GM18907 (cell line): ENCODE measurements around the gene CKS1B.

Experiments
- ATAC-seq: cut with Tn5 transposase; IDR thresholded peaks from one replicate; pipeline ENCODE4 v1.9.1; 2021; ENCODE audit warnings: mild to moderate bottlenecking, moderate library complexity; ENCODE audit not compliant: unreplicated experiment

The CKS1B gene

GRCh38 chr1:155012026-155012546 lies 37.6 kb downstream of the CKS1B start:
- no peak for ATAC-seq

GRCh38 chr1:155012776-155013602 lies 38.5 kb downstream of the CKS1B start:
- no peak for ATAC-seq

GRCh38 chr1:155013632-155014031 lies 39.2 kb downstream of the CKS1B start:
- no peak for ATAC-seq

- ATAC-seq, result no peak
Observed at GRCh38 chr1:155014709-155015508, 40.4 kb downstream of the CKS1B start.

GRCh38 chr1:155015527-155016230 lies 41.2 kb downstream of the CKS1B start:
- no peak for ATAC-seq

GRCh38 chr1:155016231-155016831 lies 41.9 kb downstream of the CKS1B start:
- ATAC-seq, result no peak

GRCh38 chr1:155017041-155017945 lies 42.8 kb downstream of the CKS1B start:
- ATAC-seq, result peak; percentile 56

- no peak for ATAC-seq
Observed at GRCh38 chr1:155017946-155018316, 43.5 kb downstream of the CKS1B start.

- ATAC-seq, result no peak
Observed at GRCh38 chr1:155018617-155019348, 44.3 kb downstream of the CKS1B start.

- no peak for ATAC-seq
Observed at GRCh38 chr1:155019377-155020245, 45.1 kb downstream of the CKS1B start.

- no peak for ATAC-seq
Observed at GRCh38 chr1:155022136-155022926, 47.9 kb downstream of the CKS1B start.

GRCh38 chr1:155022927-155023236 lies 48.4 kb downstream of the CKS1B start:
- no peak for ATAC-seq

- no peak for ATAC-seq
Observed at GRCh38 chr1:155023627-155024026, 49.1 kb downstream of the CKS1B start.

GRCh38 chr1:155024315-155024714 lies 49.8 kb downstream of the CKS1B start:
- no peak for ATAC-seq

GRCh38 chr1:155026154-155026553 lies 51.7 kb downstream of the CKS1B start:
- no peak for ATAC-seq

GRCh38 chr1:155026588-155026987 lies 52.1 kb downstream of the CKS1B start:
- ATAC-seq, result no peak
